Stimulated activated CD4-positive, alpha-beta T cell treated with anti-CD3 and anti-CD28 coated beads, Interleukin-4, amount 100 ng/mL, for 1 hour (primary cell): ENCODE results near the gene PAX5.

ENCODE experiments used
- DNase-seq: peaks from one replicate; pipeline ENCODE4 v3.0.0-alpha.2; 2020

PAX5 gene

GRCh38 chr9:36847781-36848673 is 186.0 kb downstream of the PAX5 start:
- no peak for DNase-seq

- no peak for DNase-seq
Observed at GRCh38 chr9:36846621-36847020, 187.4 kb downstream of the PAX5 start.

- no peak for DNase-seq
Observed at GRCh38 chr9:36845844-36846243, 188.2 kb downstream of the PAX5 start.

- DNase-seq: no peak
Observed at GRCh38 chr9:36844961-36845360, 189.1 kb downstream of the PAX5 start.

GRCh38 chr9:36843964-36844363 is 190.1 kb downstream of the PAX5 start:
- no peak for DNase-seq

- DNase-seq: no peak
Observed at GRCh38 chr9:36842560-36843530, 191.2 kb downstream of the PAX5 start.

GRCh38 chr9:36840898-36841536 is 193.1 kb downstream of the PAX5 start:
- DNase-seq: no peak

- DNase-seq: no peak
Observed at GRCh38 chr9:36839131-36839885, 194.8 kb downstream of the PAX5 start.

GRCh38 chr9:36837431-36838405 is 196.3 kb downstream of the PAX5 start:
- no peak for DNase-seq

- DNase-seq: no peak
Observed at GRCh38 chr9:36836486-36836885, 197.6 kb downstream of the PAX5 start.

GRCh38 chr9:36835271-36835996 is 198.6 kb downstream of the PAX5 start:
- DNase-seq: no peak

- DNase-seq: no peak
Observed at GRCh38 chr9:36834736-36835135, 199.3 kb downstream of the PAX5 start.

GRCh38 chr9:36833954-36834353 is 200.1 kb downstream of the PAX5 start:
- DNase-seq: no peak

GRCh38 chr9:36832164-36832795 is 201.8 kb downstream of the PAX5 start:
- DNase-seq: no peak

- no peak for DNase-seq
Observed at GRCh38 chr9:36831381-36832161, 202.5 kb downstream of the PAX5 start.

GRCh38 chr9:36828611-36829013 is 205.5 kb downstream of the PAX5 start:
- DNase-seq: no peak

GRCh38 chr9:36827593-36827992 is 206.5 kb downstream of the PAX5 start:
- DNase-seq: no peak

GRCh38 chr9:36826581-36826980 is 207.5 kb downstream of the PAX5 start:
- DNase-seq: no peak

- DNase-seq: no peak
Observed at GRCh38 chr9:36825179-36825578, 208.9 kb downstream of the PAX5 start.
